NCI-H2029 (cell line): ENCODE measurements around the gene ZNF385D.

Experiments used
- DNase-seq: peaks from one replicate; lab custom pipeline; 2025; lab: John Stamatoyannopoulos, UW

ZNF385D gene

GRCh38 chr3:21747966-21748555, 2.9 kb downstream of the ZNF385D start:
- no peak for DNase-seq

GRCh38 chr3:21747376-21747775, 3.6 kb downstream of the ZNF385D start:
- DNase-seq = no peak

DNA sequence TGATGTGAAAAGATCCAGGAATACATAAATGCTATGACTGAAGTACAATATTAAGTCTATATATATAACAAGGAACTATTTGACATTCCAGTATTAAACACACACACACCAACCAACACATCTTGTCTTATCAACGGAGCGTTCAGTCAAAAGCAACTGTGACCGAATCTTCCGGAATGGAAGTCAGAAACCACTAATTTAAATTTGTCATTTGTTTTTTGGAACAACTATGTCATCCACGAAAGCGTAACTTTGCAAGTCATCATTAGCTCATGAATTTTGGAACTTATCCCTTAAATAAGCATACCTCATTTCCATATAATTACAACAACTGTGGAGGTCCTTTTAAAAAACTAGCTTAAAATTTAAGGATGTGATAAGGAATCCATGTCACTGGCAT, 5.0 kb downstream of the ZNF385D start:
- no peak for DNase-seq

GRCh38 chr3:21744793-21745192, 6.2 kb downstream of the ZNF385D start:
- no peak for DNase-seq

GRCh38 chr3:21738935-21739702, 11.9 kb downstream of the ZNF385D start:
- no peak for DNase-seq

- DNase-seq = no peak
Measured at GRCh38 chr3:21738283-21738682, 12.7 kb downstream of the ZNF385D start.

GRCh38 chr3:21734746-21735145, 16.3 kb downstream of the ZNF385D start:
- DNase-seq = no peak

GRCh38 chr3:21729888-21730459, 21.0 kb downstream of the ZNF385D start:
- no peak for DNase-seq

GRCh38 chr3:21729331-21729730, 21.7 kb downstream of the ZNF385D start:
- DNase-seq = no peak

- DNase-seq = no peak
Measured at GRCh38 chr3:21722768-21723167, 28.2 kb downstream of the ZNF385D start.

- no peak for DNase-seq
Measured at GRCh38 chr3:21722301-21722700, 28.7 kb downstream of the ZNF385D start.

GRCh38 chr3:21718943-21719591, 31.9 kb downstream of the ZNF385D start:
- DNase-seq = no peak

- DNase-seq = no peak
Measured at GRCh38 chr3:21718161-21718765, 32.7 kb downstream of the ZNF385D start.

DNA sequence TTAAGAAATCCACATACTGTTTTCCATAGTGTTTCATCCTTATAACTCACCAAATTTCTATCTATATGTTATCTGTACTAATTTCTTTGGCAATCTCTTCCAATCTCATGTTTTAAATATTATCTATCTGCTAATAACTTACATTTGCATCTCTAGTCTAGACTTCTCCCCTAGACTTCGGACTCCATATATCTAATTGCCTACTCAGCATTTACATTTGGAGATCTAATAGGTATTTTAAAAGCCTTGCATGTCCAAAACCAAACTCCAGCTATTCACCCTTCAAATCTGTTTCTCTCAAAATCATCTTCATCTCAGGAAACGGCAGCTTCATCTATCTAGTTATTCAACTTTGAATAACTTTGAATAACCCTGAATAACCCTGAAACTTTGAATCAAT, 35.3 kb downstream of the ZNF385D start:
- DNase-seq = no peak

DNA sequence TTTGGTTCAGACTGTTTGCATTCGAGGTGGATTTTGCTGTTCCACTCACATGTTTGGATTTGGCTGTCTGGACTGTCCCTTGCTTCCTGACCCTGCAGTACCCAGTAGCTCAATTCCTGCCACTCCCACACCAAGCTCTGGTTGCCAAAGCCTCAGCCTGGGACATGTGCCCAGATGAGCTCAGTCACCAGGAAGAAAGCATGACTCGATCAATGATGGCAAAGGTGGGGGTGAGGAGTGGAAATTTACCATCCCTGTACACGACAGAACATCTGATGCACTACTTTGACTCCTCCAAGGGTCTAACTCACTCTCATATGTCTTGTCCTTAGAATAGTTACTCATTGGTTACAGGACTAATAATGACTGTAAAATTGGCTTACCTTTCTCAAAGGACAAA, 45.2 kb downstream of the ZNF385D start:
- DNase-seq = no peak

DNA sequence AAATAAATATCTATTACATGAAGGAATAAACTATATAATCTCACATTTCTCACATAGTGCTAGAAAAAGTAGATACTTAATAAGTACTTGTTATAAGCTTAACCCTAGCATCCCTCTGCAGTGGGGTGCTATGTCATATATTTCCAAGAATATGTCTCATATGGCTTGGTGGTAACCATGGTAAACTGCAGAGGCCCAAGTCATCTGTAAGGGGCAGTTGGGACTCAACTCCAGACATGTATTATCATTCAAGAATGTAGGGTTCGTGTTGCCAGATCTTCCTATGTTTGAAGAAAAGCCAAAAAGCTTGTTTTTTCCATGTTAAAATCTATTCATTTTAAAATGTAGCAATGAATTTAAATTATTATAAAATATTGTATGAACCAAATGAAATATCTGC, 46.2 kb downstream of the ZNF385D start:
- DNase-seq = no peak

GRCh38 chr3:21703291-21703690, 47.7 kb downstream of the ZNF385D start:
- no peak for DNase-seq

- DNase-seq = no peak
Measured at GRCh38 chr3:21697707-21698106, 53.3 kb downstream of the ZNF385D start.

GRCh38 chr3:21694506-21694905, 56.5 kb downstream of the ZNF385D start:
- no peak for DNase-seq

- no peak for DNase-seq
Measured at GRCh38 chr3:21691036-21691435, 60.0 kb downstream of the ZNF385D start.

DNA sequence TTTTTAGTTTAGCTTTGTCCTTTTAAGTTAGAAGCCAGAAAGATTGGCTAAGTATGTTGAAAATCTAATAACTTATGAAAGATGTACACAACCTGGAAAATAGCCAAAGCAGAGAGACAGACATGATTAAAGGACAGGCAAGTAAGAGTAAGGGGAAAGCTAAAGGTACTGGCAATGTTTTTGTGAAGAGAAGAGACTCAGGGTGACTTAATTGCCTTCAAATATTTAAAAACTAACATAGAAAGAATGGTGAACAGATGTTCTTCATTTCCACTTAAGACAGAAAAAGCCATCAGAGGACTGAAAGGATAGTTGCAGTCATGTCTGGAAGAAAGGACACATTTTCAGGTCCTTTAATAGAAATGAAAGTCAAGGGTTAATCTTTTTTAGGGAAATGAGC, 68.8 kb downstream of the ZNF385D start:
- no peak for DNase-seq

- DNase-seq = no peak
Measured at GRCh38 chr3:21673393-21673792, 77.6 kb downstream of the ZNF385D start.

GRCh38 chr3:21672303-21672702, 78.7 kb downstream of the ZNF385D start:
- no peak for DNase-seq
